Suppressor macrophage treated with lipopolysaccharide for 1 hour (primary cell): ENCODE results near the gene SDK1.
"Not testable (repeated sequence)": the region's sequence is repeated elsewhere in the genome, so short reads cannot be mapped to it uniquely, and the experiment has no call there.

Experiments
- DNase-seq, 3 donors: peaks; one replicate each; pipeline ENCODE4 v3.0.0-alpha.2; 2020 to 2022

SDK1 gene

GRCh38 chr7:3754493-3755341 lies 453.7 kb downstream of the SDK1 start:
- no peak for DNase-seq

DNA sequence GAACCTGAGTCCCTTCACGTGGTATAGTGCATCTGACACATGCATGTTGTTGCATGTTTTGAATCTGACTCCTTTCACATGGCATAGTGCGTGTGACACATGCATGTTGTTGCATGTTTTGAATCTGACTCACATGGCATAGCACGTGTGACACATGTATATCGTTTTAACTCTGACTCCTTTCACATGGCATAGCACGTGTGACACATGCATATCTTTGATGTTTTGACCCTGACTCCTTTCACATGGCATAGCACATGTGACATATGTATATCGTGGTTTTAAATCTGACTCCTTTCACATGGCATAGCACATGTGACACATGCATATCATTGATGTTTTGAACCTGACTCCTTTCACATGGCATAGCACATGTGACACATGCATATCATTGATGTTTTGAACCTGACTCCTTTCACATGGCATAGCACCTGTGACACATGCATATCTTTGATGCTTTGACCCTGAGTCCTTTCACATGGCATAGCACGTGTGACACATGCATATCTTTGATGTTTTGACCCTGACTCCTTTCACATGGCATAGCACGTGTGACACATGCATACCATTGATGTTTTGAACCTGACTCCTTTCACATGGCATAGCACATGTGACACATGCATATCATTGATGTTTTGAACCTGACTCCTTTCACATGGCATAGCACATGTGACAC lies 454.9 kb downstream of the SDK1 start:
- not testable (repeated sequence) for DNase-seq

GRCh38 chr7:3757059-3757458 lies 456.0 kb downstream of the SDK1 start:
- DNase-seq = no peak

GRCh38 chr7:3760651-3761050 lies 459.6 kb downstream of the SDK1 start:
- DNase-seq = no peak

DNA sequence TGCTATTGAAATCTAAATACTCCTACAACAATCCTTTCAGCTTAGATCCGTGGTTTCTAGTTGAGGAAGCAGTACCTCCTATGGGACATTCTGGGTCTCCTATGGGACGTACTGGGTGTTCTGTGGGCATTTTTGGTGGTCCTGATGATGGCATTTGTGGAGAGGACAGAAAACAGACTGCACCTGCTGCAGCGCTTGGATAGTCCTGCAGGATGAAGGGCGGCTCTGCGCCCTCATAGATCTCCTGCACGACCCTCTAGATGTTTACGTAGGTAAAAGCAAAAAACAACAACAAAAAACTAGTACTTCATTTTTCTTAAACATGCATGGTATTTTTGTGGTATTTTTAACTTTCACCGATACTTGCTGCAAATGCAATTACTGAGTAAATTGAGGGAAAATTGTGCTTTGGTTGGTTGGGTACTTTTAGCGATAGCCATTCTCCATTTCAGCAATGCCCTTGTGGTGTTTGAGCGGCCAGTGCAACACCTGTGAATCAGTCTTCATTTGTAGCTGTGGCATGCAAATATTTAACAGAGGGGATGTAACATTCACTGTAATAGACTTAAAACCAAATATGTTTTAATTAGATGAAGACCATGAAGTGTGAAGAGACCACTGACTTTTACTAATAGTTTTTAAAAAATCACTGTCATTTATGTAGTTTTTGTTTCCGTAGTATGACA lies 461.2 kb downstream of the SDK1 start:
- no peak for DNase-seq

DNA sequence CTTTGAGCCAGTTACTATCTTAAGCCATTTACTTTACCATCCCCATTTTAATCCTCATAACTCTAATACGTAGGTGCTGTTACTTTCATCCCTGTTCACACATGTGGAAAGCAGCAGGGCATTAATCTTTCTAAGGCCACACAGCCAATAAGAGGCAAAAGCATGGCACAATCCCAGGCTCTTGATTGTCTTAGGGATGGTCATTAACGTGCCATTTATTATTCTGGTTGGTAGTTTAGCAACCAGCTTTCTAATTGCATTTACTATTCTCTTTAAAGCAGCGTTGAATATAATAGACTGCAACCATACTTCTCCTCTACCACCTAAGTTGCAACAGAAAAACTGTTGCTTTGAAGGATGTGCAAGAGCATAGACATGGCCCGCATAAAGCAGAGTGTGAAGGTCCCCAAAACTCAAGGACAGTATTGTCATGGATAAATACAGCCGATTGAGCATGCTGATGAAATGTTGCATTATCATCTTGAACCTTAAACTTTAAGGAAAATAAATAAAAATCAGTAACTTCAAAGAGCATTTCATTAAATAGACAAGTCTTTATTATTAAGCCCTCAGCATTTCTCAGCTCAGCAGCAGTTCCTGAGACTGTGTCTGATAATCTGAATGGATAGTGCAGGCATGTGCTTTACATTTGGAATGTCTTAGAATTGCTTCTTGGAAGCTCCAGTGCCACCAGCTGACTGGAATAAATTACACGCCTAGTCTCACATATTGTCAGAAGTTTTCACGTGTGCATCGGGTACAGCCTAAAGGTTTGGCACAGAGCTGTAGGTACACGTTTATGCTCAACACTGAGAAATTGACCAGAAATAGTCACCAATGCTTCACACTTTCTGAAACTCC lies 467.1 kb downstream of the SDK1 start:
- no peak for DNase-seq

DNA sequence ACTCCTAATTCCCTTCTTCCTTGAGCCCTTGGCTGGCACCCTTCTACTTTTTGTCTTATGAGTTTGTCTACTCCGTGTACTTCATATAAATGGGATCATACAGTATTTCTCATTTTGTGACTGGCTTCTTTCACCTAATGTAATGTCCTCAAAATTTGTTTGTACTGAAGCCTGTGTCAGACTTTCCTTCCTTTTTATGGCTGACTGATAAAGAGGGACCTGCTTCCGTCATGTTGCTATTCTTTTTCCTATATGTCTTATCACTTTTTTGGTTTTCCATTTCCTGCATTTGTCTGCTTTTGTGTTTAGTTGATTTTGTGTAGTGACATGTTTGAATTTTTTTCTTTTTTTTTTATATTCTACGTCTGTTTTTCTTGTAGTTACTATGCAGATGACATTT lies 470.9 kb downstream of the SDK1 start:
- DNase-seq = no peak

- no peak for DNase-seq
Observed at GRCh38 chr7:3778345-3778744, 477.3 kb downstream of the SDK1 start.

DNA sequence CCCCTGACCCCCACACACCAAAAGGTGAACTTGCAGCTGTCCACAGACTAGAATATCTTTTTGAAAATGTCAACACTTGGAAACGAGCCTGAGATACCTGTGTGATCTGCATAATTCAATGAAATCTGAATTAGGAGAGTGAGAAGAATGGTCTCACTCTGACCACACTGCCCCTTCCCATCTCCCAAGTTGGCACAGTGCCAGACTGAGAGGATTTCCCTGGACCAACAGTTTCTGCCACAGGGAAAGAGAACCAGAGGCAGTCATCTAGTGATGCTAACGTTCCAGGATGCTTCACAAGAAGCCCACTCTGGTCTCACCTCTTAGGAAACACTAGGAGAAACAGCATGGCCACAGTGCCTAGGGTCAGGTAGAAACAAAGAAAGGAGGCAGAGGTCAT lies 479.0 kb downstream of the SDK1 start:
- no peak for DNase-seq

DNA sequence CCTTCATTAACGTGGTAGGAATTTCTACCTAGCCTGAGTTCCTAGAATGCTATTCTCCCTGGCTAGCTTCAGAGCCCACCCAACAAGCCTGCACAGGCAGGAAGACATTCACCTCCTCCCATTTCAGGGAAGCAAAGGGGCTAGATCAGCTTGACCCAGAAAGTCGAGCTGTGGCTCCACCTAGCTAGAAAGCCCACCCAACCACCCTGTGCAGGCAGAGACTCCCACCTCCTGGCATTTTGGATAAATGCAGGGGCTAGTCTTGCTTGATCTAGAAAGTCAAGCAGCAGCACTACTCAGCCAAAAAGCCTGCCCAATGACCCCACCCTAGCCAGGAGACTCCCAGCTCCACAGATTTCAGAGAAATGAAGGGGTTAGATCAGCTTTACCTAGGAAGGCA lies 479.5 kb downstream of the SDK1 start:
- no peak for DNase-seq

DNA sequence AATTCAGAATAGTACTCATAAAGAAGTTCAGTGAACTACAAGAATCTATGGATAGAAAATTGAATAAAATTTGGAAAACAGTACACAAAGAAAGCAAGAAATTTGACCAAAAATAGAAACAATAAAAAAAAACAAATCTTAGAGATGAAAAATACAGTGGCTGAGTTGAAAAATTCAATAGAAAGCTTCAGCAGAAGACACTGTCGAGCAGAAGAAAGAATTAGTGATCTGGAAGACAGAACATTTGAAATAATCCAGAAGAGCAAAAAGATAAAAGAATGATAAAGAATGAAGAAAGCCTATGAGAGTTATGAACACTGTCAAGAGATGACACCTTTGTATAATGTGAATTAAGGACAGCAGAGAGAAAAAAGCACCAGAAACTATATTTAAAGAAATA lies 480.6 kb downstream of the SDK1 start:
- DNase-seq = no peak

- DNase-seq = no peak
Observed at GRCh38 chr7:3787717-3788264, 486.7 kb downstream of the SDK1 start.

- DNase-seq = no peak
Observed at GRCh38 chr7:3790803-3791202, 489.8 kb downstream of the SDK1 start.

GRCh38 chr7:3791327-3791726 lies 490.3 kb downstream of the SDK1 start:
- no peak for DNase-seq

DNA sequence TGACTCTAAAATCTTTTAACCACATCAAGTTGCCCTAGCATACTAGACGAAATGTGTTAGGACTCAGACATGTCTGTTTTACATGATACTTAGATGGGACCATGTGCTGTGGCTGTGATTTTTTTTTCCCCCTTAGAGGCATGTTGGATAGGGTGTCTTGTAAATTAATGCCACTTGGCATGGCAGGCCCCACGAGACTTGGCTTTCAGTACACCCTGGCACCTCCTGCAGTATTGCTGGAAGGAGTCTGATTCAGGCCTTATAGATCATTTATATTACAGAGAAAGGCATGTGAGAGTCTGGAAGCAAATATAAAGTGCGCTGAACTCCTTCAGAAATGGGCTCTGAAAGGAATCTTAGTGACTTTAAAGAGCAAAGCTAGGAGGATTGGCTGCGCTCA lies 494.1 kb downstream of the SDK1 start:
- no peak for DNase-seq

DNA sequence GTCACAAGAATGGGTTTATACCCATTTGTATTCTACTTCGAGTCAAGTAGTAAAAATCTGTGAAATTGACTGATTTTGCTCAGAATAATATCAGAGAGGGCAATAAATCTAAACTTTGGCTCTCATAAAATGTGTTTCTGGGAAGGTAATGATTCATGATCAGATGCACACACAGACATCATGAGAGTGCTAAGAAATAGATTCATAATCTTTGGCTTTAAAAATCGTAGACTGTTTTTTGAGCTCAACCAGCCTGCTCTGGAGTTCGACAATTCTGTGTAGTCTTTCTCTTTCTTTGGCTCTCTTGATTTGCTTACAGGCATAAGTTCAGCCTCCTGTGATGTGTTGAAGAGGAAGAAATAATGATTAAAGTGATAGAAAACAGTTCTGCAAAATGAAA lies 494.7 kb downstream of the SDK1 start:
- DNase-seq = no peak

- DNase-seq = no peak
Observed at GRCh38 chr7:3805151-3805550, 504.1 kb downstream of the SDK1 start.

- DNase-seq = no peak
Observed at GRCh38 chr7:3806516-3806915, 505.5 kb downstream of the SDK1 start.

DNA sequence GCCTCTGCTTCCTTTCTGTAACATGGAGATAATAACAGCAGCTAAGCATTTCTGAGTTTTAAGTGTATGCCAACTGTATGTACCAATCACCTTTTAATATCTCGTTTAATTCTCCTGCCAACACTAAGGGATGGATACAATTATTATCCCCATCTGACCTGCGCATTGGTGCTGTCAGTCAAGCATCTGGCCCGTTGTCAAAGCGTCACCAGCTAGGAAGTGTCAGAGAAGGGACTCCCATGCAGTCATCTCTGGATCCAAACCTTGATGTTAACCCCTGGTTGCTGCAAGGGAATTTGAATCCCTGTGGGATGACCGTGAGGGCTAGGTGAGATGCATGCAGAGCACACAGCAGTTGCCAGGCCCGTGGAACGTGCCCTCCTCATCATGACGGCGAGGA lies 506.8 kb downstream of the SDK1 start:
- DNase-seq = no peak

- DNase-seq = no peak
Observed at GRCh38 chr7:3821488-3821887, 520.4 kb downstream of the SDK1 start.

DNA sequence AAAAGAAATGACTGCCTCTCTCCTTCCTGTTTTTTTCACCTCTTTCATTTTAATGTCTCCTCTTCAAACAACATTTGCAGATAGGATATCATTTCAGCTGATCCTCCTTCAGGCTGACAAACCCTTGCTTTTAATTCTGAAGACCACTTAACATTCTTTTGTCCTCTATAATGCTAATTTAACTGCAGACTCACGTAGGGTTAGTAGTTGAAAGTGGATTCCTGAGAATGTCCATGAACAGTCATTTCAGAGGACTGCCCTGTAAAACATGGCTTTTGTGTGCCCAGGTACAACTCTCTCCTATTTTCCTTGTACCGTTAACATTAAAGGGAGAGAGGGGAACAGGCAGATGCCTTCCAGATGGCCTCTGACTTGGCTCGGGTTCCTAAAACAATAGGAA lies 524.4 kb downstream of the SDK1 start:
- DNase-seq = no peak

DNA sequence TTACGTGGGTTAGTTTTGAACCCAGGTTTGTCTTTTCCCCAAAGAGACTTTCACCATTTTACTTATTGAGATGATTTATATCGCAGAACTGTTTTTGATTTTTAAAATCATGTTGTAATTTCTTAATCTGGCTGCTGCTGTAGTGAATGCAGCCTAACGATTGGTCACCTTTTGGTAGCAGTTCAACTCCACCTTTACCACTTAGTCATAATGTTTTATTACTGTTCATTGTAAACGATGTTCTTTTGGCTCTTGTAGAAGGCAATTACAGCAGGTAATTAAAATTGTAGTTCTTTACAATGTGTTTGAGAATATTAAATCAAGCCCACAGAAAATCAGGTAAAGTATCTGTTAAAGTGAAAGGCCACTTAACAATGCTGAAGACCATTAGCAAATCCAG lies 531.1 kb downstream of the SDK1 start:
- DNase-seq = no peak

GRCh38 chr7:3835109-3835508 lies 534.1 kb downstream of the SDK1 start:
- DNase-seq = no peak
